Esophagus squamous epithelium (tissue), 4 donors: Measurements from ENCODE around the gene ABCG4.

Experiments
- POLR2A ChIP-seq, 4 donors: fragments of 450-650 bp; IDR thresholded peaks; one replicate each; pipeline ENCODE4 v1.6.1; 2017; ENCODE audit warnings: antibody characterized with exemption in 4 of 4, mild to moderate bottlenecking in 4 of 4, moderate library complexity in 3 of 4
- TF ChIP-seq, protein P1 (sequence below), 6 experiments: fragments of 450-650 bp in 4 of 6; fragments of 200-600 bp in 2 of 6; sonication (generic) in 2 of 6; IDR thresholded peaks; one replicate each; pipeline ENCODE4 v1.5.1; 2016 to 2019; ENCODE audit warnings: antibody characterized with exemption in 6 of 6, mild to moderate bottlenecking in 4 of 6, moderate library complexity in 4 of 6

DNA sequence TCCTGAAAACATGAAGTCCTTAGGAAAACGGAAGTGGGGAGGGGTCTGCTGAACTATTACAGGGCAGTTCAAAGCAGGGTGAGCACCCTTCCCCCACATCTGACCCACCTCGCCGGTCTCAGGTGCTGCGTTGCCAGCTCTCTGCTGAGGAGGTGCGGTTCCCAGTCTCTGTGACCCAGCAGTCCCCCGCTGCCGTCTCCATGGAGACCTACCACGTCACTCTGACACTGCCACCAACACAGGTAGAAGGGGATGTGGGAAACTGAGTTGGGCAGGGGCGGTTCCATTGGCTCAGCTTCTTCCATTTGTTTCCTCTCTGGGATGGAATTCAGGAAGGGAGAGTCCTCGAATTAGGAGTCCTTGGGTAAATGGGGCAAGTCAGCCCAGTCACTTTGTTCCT, 38.4 kb upstream of the ABCG4 start:
- TF ChIP-seq, protein P1, sequence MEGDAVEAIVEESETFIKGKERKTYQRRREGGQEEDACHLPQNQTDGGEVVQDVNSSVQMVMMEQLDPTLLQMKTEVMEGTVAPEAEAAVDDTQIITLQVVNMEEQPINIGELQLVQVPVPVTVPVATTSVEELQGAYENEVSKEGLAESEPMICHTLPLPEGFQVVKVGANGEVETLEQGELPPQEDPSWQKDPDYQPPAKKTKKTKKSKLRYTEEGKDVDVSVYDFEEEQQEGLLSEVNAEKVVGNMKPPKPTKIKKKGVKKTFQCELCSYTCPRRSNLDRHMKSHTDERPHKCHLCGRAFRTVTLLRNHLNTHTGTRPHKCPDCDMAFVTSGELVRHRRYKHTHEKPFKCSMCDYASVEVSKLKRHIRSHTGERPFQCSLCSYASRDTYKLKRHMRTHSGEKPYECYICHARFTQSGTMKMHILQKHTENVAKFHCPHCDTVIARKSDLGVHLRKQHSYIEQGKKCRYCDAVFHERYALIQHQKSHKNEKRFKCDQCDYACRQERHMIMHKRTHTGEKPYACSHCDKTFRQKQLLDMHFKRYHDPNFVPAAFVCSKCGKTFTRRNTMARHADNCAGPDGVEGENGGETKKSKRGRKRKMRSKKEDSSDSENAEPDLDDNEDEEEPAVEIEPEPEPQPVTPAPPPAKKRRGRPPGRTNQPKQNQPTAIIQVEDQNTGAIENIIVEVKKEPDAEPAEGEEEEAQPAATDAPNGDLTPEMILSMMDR (IDR thresholded peaks at IDR 0.05): no peak
- TF ChIP-seq POLR2A (IDR thresholded peaks at IDR 0.05): no peak
